ENCODE measurements around the gene CYP27C1. TPM values are rescaled to one million over a fixed set of nuclear protein-coding genes. Genes with fewer than 3 reads are reported as not detected.

Gene CYP27C1
- total and polyA plus RNA-seq, 9 of the 15 experiments (the other 6 are each of a cell fraction or from before 2014, with no cell fraction given): not detected

GRCh38 chr2:127177617-127178263, 42.4 kb downstream of the CYP27C1 start:
- 6% methylated on average over 15 of the region's 15 CpGs for WGBS (ENCODE audit: insufficient coverage, low coverage, missing lambda C conversion rate)
- TF ChIP-seq ZFPM2 (CRISPR knock-in tag; IDR thresholded peaks at IDR 0.05) (no peak), HNRNPH1 (optimal IDR thresholded peaks at IDR 0.05; ENCODE audit: low read depth, low read length) (no peak), ETV5 (CRISPR knock-in tag; IDR thresholded peaks at IDR 0.05; ENCODE audit: low read depth) (no peak), MBD2 (IDR thresholded peaks at IDR 0.05; ENCODE audit: borderline replicate concordance, low read depth) (no peak), TGIF2 (CRISPR knock-in tag; IDR thresholded peaks at IDR 0.05) (no peak), JUNB (CRISPR knock-in tag; conservative IDR thresholded peaks at IDR 0.05) (no peak), ERF (CRISPR knock-in tag; IDR thresholded peaks at IDR 0.05) (no peak), ZNF3 (CRISPR knock-in tag; IDR thresholded peaks at IDR 0.05) (no peak), KLF6 (CRISPR knock-in tag; IDR thresholded peaks at IDR 0.05; ENCODE audit: borderline replicate concordance) (no peak), RNF219 (CRISPR knock-in tag; IDR thresholded peaks at IDR 0.05) (no peak), CHD4 (IDR thresholded peaks at IDR 0.05; ENCODE audit: insufficient read depth, insufficient replicate concordance, low read depth, low read length, poor library complexity, severe bottlenecking) (no peak), ZNF77 (CRISPR knock-in tag; IDR thresholded peaks at IDR 0.05) (no peak), ZBTB49 (CRISPR knock-in tag; IDR thresholded peaks at IDR 0.05; ENCODE audit: borderline replicate concordance) (no peak)
- TF ChIP-seq, protein P1, sequence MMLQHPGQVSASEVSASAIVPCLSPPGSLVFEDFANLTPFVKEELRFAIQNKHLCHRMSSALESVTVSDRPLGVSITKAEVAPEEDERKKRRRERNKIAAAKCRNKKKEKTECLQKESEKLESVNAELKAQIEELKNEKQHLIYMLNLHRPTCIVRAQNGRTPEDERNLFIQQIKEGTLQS (IDR thresholded peaks at IDR 0.05): no peak
- TF ChIP-seq, protein P1 (CRISPR knock-in tag; conservative IDR thresholded peaks at IDR 0.05): no peak

More at GRCh38 chr2:127177617-127178263, 42.4 kb downstream of the CYP27C1 start:
- no peaks in the 10 kb centered on the region for H4K20me1 ChIP-seq (replicated peaks; ENCODE audit: control insufficient read depth, insufficient read depth, low read length)
- DNase-seq (ENCODE audit: extremely low read depth in 1 of 4, low spot score in 3 of 4): no peak
- FAIRE-seq: no peak
- H3K9ac ChIP-seq (ENCODE audit: insufficient read depth in 1 of 2, low read depth in 2 of 2, low read length in 2 of 2): no peak overlapping the region
- no TSS peak for BruUV-seq (replicated peaks)
- no peaks in the 10 kb centered on the region for H3K4me1 ChIP-seq (replicated peaks in 1 of 2; ENCODE audit: control insufficient read depth in 2 of 2, insufficient read depth in 2 of 2, low read length in 2 of 2)
- H3K27me3 ChIP-seq (ENCODE audit: control insufficient read depth in 2 of 2, insufficient read depth in 2 of 2, low read length in 2 of 2): peaks cover 32 to 53% of the 10 kb centered on the region in 2 experiments
- in situ Hi-C loops (cut with MboI): no loop called here
- no peaks in the 10 kb centered on the region for H3K9me3 ChIP-seq (replicated peaks; ENCODE audit: control insufficient read depth, insufficient read depth, low read depth, low read length)
- H3K27ac ChIP-seq (ENCODE audit: extremely low read depth, low read depth, low read length): no peak overlapping the region
- no peaks in the 10 kb centered on the region for H3K9me1 ChIP-seq (ENCODE audit: control insufficient read depth, insufficient read depth, low read length)
- H3K4me2 ChIP-seq (ENCODE audit: insufficient read depth, low read length): no peak overlapping the region
- H3K36me3 ChIP-seq (ENCODE audit: control insufficient read depth, insufficient read depth, low read length): no peaks in the 10 kb centered on the region
- H3K79me2 ChIP-seq (ENCODE audit: control insufficient read depth, insufficient read depth, low read length): no peaks in the 10 kb centered on the region
- POLR2A ChIA-PET: no interaction called here
- intact Hi-C loops (cut with micrococcal nuclease): no loop called here
- H2AFZ ChIP-seq (ENCODE audit: low read depth, low read length): no peak overlapping the region
- ATAC-seq: no peak
- H3K4me3 ChIP-seq: no peak overlapping the region
- CTCF ChIA-PET (ENCODE audit: low intra/inter-chr PET ratio): no interaction called here
